HG02588 (cell line): ENCODE data around the gene KRT81.
"Not testable (repeated sequence)": the region's sequence is repeated elsewhere in the genome, so short reads cannot be mapped to it uniquely, and the experiment has no call there.

Experiments used
- ATAC-seq: cut with Tn5 transposase; IDR thresholded peaks from one replicate; pipeline ENCODE4 v1.9.1; 2021; ENCODE audit warnings: mild to moderate bottlenecking, moderate library complexity; ENCODE audit not compliant: unreplicated experiment

Gene KRT81

DNA sequence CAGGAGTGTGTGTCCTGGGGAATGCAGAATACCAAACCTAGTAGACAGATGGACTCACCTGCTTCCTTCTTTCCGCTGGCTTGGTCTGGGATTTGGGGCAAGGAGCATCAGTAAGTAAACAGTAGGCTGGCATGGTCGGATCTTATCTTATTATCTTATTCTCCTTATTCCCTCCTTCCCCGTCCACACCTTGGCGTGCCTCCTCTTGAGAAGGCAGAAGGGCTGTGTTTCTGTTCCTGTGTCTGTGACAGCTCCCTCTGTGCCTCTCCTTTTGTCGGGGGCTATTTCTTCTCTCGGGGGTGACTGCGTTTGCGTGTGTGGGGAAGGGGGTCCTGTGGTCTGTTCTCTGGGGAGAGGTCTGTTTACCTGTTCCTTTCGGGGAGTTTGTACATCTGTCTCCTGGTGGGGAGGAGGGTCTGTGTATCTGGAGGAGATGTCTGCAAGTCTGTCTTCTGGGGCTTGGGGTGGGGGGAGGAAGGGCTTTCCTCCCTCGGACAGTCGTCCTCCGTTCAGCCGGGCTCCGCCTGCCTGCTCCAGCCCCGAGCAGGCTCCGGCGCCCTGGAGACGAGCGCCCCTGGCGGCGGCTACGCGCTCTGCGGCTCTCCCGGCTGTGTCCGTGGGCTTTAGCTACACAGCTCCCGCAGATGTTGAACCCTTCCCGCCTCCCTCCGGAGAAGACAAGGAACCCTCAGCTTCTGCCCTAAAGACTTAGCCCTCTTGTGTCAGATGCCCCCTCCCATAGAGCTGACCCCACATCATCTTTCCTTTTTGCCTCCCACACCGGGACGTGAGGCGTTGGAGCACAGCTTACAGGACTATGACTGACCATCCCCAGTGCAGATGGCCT is 12.5 kb downstream of the KRT81 start:
- ATAC-seq, result peak; percentile 74

- no peak for ATAC-seq
Measured at GRCh38 chr12:52277486-52278245, 13.7 kb downstream of the KRT81 start.

DNA sequence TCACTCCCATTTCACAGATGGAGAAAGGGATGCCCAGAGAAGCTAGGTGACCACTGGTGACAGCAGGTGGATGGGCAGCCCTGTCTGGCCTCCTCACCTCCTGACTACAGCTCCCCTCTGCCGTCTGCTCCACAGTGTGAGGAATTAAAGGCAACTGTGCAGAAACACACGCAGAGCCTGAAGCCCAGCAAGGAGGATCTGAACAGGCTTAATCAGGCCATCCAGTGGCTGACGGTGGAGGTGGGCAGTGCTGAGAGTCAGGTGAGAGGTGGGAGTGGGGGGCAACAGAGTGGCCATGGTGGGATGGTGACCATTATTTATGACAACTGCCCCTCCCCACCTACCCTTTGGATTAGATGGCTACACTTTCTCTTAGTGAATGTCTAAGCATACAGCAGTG is 15.6 kb downstream of the KRT81 start:
- no peak for ATAC-seq

DNA sequence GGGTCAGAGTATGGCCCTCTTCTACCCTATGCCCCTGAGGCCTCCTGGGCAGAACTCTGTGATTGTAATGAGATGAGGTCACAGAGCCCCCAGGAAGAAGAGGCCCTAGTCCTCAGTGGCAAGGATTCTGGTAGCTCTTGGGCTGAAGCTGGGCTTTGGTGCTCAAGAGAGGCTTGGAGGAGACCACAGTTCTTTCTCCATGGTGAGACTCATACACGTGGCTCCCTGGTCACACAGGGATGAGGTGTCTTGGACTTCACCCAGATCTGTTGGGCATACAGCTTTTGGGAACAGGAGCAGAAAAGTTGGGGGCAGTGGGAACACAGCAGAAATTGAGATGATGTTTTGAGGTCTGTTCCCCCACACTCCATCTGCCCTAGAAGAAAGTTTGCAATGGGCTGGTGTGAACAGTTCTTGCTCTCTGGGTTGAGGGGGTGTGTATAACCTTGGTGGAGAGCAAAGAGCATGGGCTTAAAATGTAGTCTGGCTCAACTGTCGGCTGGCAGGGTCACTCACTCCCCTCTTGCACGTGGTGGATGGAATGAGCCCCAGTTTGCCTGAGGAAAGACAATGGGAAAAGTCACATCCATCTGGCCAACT is 16.7 kb downstream of the KRT81 start, which contains the start of gene KRT86:
Gene KRT86 (plus strand): TSS at position 125 of the 600 bp plus-strand sequence. CDS start 27,272 bp downstream, outside the sequence.
- ATAC-seq, result no peak

GRCh38 chr12:52271158-52271557 is 20.2 kb downstream of the KRT81 start:
- no peak for ATAC-seq

DNA sequence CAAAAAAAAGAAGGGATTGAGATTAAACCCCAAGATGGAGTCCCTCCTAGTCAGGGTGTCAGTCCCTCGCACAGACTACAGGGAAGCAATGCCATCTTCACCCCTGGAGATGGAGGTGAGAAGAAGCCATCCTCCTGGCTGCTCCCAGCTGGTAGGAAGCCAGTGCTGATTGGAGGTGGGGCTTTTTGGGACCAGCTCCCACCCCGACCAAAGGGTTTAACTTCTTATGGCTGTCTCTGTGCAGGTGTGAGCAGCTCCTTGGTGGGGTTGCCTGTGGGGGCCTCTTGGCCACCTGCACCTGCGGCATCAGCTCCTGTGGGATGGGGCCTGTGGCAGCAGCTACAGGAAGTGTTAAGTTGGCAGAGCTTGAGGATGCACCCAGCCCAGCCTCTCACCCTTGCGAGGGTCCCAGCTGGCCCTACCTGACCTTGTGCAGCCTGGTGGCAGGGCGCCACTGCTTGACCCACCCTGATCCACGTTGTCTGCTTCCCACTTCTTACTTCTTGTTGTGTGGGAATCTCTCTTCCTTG is 20.7 kb downstream of the KRT81 start:
- ATAC-seq, result no peak

DNA sequence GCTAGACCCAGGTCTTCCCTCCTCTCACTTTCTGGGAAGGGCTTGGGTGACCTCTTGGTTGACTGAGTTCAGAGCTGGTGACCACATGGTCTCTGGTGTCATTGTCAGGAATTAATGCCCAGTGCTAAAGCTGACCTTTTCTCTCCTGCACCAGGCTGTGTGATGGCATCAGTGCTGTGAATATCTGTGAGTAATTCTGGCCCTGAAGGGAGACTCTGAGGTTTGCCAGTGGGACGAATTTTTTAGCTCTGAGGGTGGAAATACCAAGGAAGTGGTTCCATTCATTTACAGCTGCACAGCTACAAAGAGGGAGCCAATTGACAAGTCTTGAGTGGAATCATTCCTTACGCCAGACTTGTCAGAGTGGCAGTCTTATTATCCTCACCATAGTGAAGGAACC is 23.1 kb downstream of the KRT81 start:
- ATAC-seq, result no peak

DNA sequence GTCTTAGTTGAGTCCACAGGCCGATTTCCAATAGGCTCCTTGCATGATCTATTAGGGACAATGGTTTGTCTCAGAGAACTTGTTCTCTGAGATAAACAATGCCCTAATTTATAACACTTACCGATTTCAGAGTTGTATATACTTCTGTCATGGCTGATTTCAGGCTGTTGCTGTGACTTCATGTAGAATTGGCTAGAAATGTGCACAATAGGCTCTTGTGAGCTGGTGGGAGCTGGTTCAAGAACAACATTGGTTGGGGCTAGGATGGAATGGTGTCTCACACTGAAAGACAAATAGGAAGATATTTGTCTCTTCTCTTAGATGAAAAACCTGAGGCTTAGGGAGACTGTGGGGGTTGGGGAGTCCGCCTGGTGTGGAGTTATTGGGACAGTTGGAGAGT is 23.6 kb downstream of the KRT81 start:
- no peak for ATAC-seq

DNA sequence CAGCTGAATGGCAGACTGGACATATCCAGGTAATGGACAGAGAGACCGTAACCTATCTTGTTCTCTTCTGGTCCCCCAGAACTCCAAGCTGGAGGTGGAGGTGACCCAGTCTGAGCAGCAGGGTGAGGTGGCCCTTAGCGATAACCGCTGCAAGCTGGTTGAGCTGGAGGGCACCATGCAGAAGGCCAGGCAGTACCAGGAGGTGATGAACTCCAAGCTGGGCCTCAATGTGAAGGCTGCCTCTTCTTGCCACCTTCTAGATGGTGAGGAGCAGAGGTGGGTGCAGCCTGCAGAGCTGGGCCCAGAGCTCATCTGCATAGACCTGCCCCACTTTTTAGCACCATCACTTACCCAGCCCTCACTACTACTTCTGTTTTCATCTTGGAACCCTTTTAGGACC is 24.1 kb downstream of the KRT81 start:
- ATAC-seq, result no peak

- no peak for ATAC-seq
Measured at GRCh38 chr12:52266514-52266913, 24.8 kb downstream of the KRT81 start.

GRCh38 chr12:52264435-52264825 is 26.9 kb downstream of the KRT81 start:
- ATAC-seq, result no peak

DNA sequence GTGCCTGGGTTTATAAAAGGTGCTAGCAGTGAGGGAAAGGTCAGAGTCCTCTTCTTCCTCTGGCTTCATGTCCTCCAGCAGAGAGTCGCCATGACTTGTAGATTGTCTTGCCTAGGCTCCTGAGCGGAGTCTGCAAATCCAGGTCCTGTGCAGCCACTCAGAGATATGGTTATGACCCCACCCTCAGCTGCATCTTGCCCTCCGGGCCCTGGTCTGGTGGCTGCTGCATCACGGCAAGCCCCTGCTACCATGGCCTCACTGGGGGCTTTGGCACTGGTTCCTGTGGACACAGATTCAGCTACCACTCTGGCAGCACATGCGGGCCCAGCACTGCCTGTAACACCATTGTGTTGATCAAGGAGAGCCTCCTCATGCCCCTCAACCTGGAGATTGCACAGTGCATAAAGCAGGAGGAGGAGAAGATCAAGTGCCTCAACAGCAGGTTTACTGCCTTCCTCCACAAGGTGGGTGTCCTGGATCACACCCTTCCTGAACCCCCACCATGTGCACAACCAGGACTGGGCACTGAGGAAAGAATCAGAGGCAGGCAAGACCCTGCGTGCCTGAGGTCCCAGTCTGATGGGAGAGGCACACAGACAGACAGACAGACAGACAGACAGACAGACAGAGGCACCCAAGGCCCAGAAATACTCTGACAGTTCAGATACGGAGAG is 27.4 kb downstream of the KRT81 start:
- no peak for ATAC-seq

GRCh38 chr12:52262286-52262685 is 29.0 kb downstream of the KRT81 start:
- no peak for ATAC-seq

DNA sequence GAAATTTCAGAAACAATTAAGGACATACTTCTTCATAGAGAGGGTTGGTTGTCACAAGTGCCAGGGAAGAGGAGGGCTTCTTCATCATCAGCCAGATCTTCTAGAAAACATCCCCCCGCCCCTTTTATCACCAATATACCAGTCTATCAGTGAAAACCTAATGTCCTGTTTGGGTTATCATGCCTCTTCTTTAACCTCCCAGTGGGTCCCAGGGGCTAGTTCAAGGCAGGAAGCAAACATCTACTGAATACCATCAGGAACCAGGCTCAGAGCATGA is 30.2 kb downstream of the KRT81 start:
- ATAC-seq, result no peak

- ATAC-seq, result no peak
Measured at GRCh38 chr12:52260361-52261207, 30.8 kb downstream of the KRT81 start.

- no peak for ATAC-seq
Measured at GRCh38 chr12:52259657-52260243, 31.6 kb downstream of the KRT81 start.

DNA sequence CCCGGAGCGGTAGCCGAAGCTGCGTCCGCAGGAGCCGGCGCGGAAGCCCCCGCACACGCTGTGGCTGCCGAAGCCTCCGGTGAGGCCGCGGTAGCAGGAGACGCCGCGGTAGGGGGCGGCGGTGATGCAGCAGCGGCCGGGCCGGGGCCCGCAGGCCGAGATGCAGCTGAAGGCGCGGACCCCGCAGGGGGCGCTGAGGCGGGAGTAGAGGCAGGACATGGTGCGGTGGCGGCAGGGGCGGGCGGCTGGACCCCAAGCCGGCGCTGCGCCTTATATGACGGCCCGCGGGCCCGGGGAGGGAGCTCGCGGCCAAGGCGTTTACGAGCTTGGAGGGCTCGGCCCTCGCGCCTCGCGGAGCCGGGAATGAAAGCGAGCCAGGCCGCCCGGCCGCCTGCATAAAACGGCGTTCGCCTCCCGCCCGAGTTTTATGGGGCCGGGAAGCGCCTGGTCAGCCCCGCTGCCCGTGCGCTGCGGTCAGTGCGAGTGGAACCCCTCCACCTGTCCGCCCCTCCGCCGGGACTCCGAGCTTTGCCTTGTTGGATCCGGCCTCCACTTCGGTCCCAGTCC is 32.9 kb downstream of the KRT81 start:
- no peak for ATAC-seq

- not testable (repeated sequence) for ATAC-seq
Measured at GRCh38 chr12:52257922-52258321, 33.4 kb downstream of the KRT81 start.

DNA sequence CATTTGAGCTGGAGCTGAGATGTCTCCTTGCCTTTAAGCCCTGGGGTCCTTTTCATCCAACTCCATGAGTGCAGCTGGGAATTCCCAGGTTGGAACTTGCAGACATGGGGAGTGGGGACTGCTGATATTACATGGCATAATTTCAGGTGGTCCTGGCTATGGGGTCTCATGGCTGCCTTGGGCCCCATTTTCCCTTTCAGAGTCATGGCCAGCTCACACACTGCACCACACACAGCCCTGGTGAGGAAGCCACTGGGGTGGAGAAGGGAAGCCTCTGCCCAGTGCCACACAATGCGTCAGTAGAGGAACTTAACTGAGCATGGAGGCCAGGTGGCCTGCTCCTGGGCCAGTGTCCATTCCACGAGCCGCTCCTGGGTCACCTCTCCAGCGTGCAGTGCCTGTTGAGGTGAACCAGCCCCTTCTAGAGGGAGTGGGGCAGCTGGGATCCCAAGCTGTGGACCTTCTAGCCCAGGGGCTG is 34.2 kb downstream of the KRT81 start:
- no peak for ATAC-seq
